Measurements from ENCODE around the gene CDKN2B. TPM values are rescaled to one million over a fixed set of nuclear protein-coding genes. Genes with fewer than 3 reads are reported as not detected.
"Not testable (repeated sequence)": the region's sequence is repeated elsewhere in the genome, so short reads cannot be mapped to it uniquely, and the experiment has no call there.

The CDKN2B gene
- 9.4 TPM for polyA plus RNA-seq (2013, experiment 1 of 2; ENCODE audit: insufficient read length)
- 10.4 TPM for polyA plus RNA-seq (2013, experiment 2 of 2; ENCODE audit: insufficient read length)

- DNase-seq = peak; percentile 95
Observed at GRCh38 chr9:22008717-22009505, at the start of gene CDKN2B. CDKN2B (minus strand) TSS chr9:22009305; CDS start chr9:22008953, 352 bp downstream.

- not testable (repeated sequence) for DNase-seq
Observed at GRCh38 chr9:22057972-22058371, 48.9 kb upstream of the CDKN2B start.

GRCh38 chr9:22056402-22056801, 47.3 kb upstream of the CDKN2B start:
- DNase-seq = no peak

GRCh38 chr9:22055090-22055489, 46.0 kb upstream of the CDKN2B start:
- DNase-seq = peak; percentile 21

GRCh38 chr9:22054529-22054928, 45.4 kb upstream of the CDKN2B start:
- no peak for DNase-seq

- DNase-seq = no peak
Observed at GRCh38 chr9:22054076-22054475, 45.0 kb upstream of the CDKN2B start.

- peak; percentile 30 for DNase-seq
Observed at GRCh38 chr9:22053178-22053577, 44.1 kb upstream of the CDKN2B start.

- DNase-seq = peak; percentile 97
Observed at GRCh38 chr9:22052376-22052945, 43.4 kb upstream of the CDKN2B start.

- DNase-seq = no peak
Observed at GRCh38 chr9:22050924-22051323, 41.8 kb upstream of the CDKN2B start.

- peak; percentile 39 for DNase-seq
Observed at GRCh38 chr9:22049411-22049810, 40.3 kb upstream of the CDKN2B start.

- DNase-seq = no peak
Observed at GRCh38 chr9:22047596-22047995, 38.5 kb upstream of the CDKN2B start.

GRCh38 chr9:22046243-22046885, 37.3 kb upstream of the CDKN2B start:
- DNase-seq = no peak

- no peak for DNase-seq
Observed at GRCh38 chr9:22045423-22045822, 36.3 kb upstream of the CDKN2B start.

GRCh38 chr9:22044583-22044982, 35.5 kb upstream of the CDKN2B start:
- peak; percentile 83 for DNase-seq

- DNase-seq = no peak
Observed at GRCh38 chr9:22043928-22044327, 34.8 kb upstream of the CDKN2B start.

- DNase-seq = peak; percentile 18
Observed at GRCh38 chr9:22041775-22042174, 32.7 kb upstream of the CDKN2B start.

- no peak for DNase-seq
Observed at GRCh38 chr9:22041344-22041743, 32.2 kb upstream of the CDKN2B start.

- peak; percentile 71 for DNase-seq
Observed at GRCh38 chr9:22040760-22041159, 31.7 kb upstream of the CDKN2B start.

- DNase-seq = no peak
Observed at GRCh38 chr9:22039258-22039657, 30.2 kb upstream of the CDKN2B start.

GRCh38 chr9:22037954-22038690, 29.0 kb upstream of the CDKN2B start:
- peak; percentile 40 for DNase-seq

GRCh38 chr9:22036866-22037626, 27.9 kb upstream of the CDKN2B start:
- no peak for DNase-seq

GRCh38 chr9:22035591-22036011, 26.5 kb upstream of the CDKN2B start:
- no peak for DNase-seq
